HG03565 (cell line): ENCODE data around the gene MCM10.
"Not testable (repeated sequence)": the region's sequence is repeated elsewhere in the genome, so short reads cannot be mapped to it uniquely, and the experiment has no call there.

ENCODE experiments used
- ATAC-seq: cut with Tn5 transposase; IDR thresholded peaks from one replicate; pipeline ENCODE4 v1.9.1; 2021; ENCODE audit warnings: mild to moderate bottlenecking, moderate library complexity; ENCODE audit not compliant: unreplicated experiment

Gene MCM10

GRCh38 chr10:13219685-13220670 lies 58.6 kb downstream of the MCM10 start:
- ATAC-seq = no peak

GRCh38 chr10:13221572-13221971 lies 60.2 kb downstream of the MCM10 start:
- ATAC-seq = no peak

- ATAC-seq = no peak
These were observed 60.8 kb downstream of the MCM10 start for GRCh38 chr10:13222151-13222550.

GRCh38 chr10:13222566-13222965 lies 61.2 kb downstream of the MCM10 start:
- ATAC-seq = no peak

GRCh38 chr10:13223241-13223640 lies 61.9 kb downstream of the MCM10 start:
- no peak for ATAC-seq

GRCh38 chr10:13224210-13224995 lies 63.0 kb downstream of the MCM10 start:
- no peak for ATAC-seq

GRCh38 chr10:13225601-13226000 lies 64.2 kb downstream of the MCM10 start:
- no peak for ATAC-seq

- ATAC-seq = no peak
These were observed 65.7 kb downstream of the MCM10 start for GRCh38 chr10:13227031-13227430.

- ATAC-seq = no peak
These were observed 69.8 kb downstream of the MCM10 start for GRCh38 chr10:13231190-13231589.

GRCh38 chr10:13231808-13232207 lies 70.5 kb downstream of the MCM10 start:
- ATAC-seq = no peak

GRCh38 chr10:13233358-13233757 lies 72.0 kb downstream of the MCM10 start:
- ATAC-seq = no peak

- ATAC-seq = no peak
These were observed 72.8 kb downstream of the MCM10 start, which contains the start of gene UCMA for GRCh38 chr10:13234172-13234571. Gene UCMA, minus strand, starts transcription at chr10:13234374. Its CDS starts 116 bp downstream, at chr10:13234258.

GRCh38 chr10:13234736-13235135 lies 73.4 kb downstream of the MCM10 start:
- ATAC-seq = not testable (repeated sequence)

- ATAC-seq = no peak
These were observed 75.3 kb downstream of the MCM10 start for GRCh38 chr10:13236638-13237037.

- ATAC-seq = no peak
These were observed 77.1 kb downstream of the MCM10 start for GRCh38 chr10:13238271-13239077.

- ATAC-seq = no peak
These were observed 78.6 kb downstream of the MCM10 start for GRCh38 chr10:13239923-13240322.

GRCh38 chr10:13241613-13242012 lies 80.3 kb downstream of the MCM10 start:
- ATAC-seq = no peak

- not testable (repeated sequence) for ATAC-seq
These were observed 80.9 kb downstream of the MCM10 start for GRCh38 chr10:13242260-13242659.

- no peak for ATAC-seq
These were observed 85.9 kb downstream of the MCM10 start for GRCh38 chr10:13247246-13247645.

GRCh38 chr10:13247784-13248183 lies 86.4 kb downstream of the MCM10 start:
- ATAC-seq = no peak

GRCh38 chr10:13253726-13254125 lies 92.4 kb downstream of the MCM10 start:
- no peak for ATAC-seq
